Immature natural killer cell (primary cell): ENCODE data around the gene INPP5D. TPM values are rescaled to one million over a fixed set of nuclear protein-coding genes. Genes with fewer than 3 reads are reported as not detected.

Experiments used
- DNase-seq, 3 donors: peaks; one replicate each; pipeline ENCODE4 v3.0.0; 2022; ENCODE audit warnings: mixed read lengths in 1 of 3
- H3K27ac Mint-ChIP-seq, 6 donors: one replicate each; pipeline ENCODE4 v1.8.0; 2020; ENCODE audit warnings: mixed read lengths in 6 of 6, mild to moderate bottlenecking in 5 of 6, inconsistent platforms in 4 of 6, moderate library complexity in 3 of 6
- H3K27me3 Mint-ChIP-seq, 3 donors: one replicate each; pipeline ENCODE4 v1.8.0; 2020 to 2021; ENCODE audit warnings: low read depth in 3 of 3, mild to moderate bottlenecking in 3 of 3, mixed read lengths in 3 of 3, moderate library complexity in 3 of 3, inconsistent platforms in 1 of 3
- H3K36me3 Mint-ChIP-seq, 3 donors: one replicate each; pipeline ENCODE4 v1.8.0; 2020; ENCODE audit warnings: mixed read lengths in 3 of 3, inconsistent platforms in 2 of 3, mild to moderate bottlenecking in 2 of 3
- H3K4me1 Mint-ChIP-seq, 2 donors: one replicate each; pipeline ENCODE4 v1.8.0; 2020; ENCODE audit warnings: inconsistent platforms in 2 of 2, mild to moderate bottlenecking in 2 of 2, mixed read lengths in 2 of 2, moderate library complexity in 1 of 2
- H3K4me3 Mint-ChIP-seq, 5 donors: one replicate each; pipeline ENCODE4 v1.8.0; 2020; ENCODE audit warnings: mild to moderate bottlenecking in 5 of 5, mixed read lengths in 5 of 5, inconsistent platforms in 3 of 5, moderate library complexity in 3 of 5
- H3K9me3 Mint-ChIP-seq, 6 donors: one replicate each; pipeline ENCODE4 v1.8.0; 2020; ENCODE audit warnings: mild to moderate bottlenecking in 6 of 6, mixed read lengths in 6 of 6, inconsistent platforms in 4 of 6, moderate library complexity in 3 of 6
- polyA plus RNA-seq, 3 donors: library from polyadenylated mRNA; unstranded; fragments of 300-500 nt; fragmentation: Illumina TruSeq; gene quantifications; one replicate each; pipeline ENCODE4 v1.2.3, GENCODE V29; 2021

INPP5D gene
- polyA plus RNA-seq, 3 donors from 2014 or later, result 54.8 to 307 (median 73.5) TPM

GRCh38 chr2:233130481-233131020 lies 70.4 kb downstream of the INPP5D start:
- Mint-ChIP-seq H3K27ac (peak overlapping the region; percentile 57 to 87 (median 82)), H3K4me1 (peaks cover 57 to 60% of the 10 kb centered on the region in 2 donors), H3K36me3 (peaks cover 33 to 62% (median 42%) of the 10 kb centered on the region in 3 donors), H3K4me3 (peak overlapping the region in 4 of 5 donors; percentile 14 to 55 (median 18)), H3K27me3 (peaks cover 0 to 10% (median 10%) of the 10 kb centered on the region in 3 donors), H3K9me3 (no peaks in the 10 kb centered on the region)
- DNase-seq, result no peak

GRCh38 chr2:233131936-233132720 lies 72.0 kb downstream of the INPP5D start:
- peak overlapping the region in 1 of 5 donors; percentile 35 for H3K4me3 Mint-ChIP-seq
- no peaks in the 10 kb centered on the region for H3K9me3 Mint-ChIP-seq
- no peak for DNase-seq

GRCh38 chr2:233133239-233133638 lies 73.1 kb downstream of the INPP5D start:
- peaks cover 41 to 58% (median 45%) of the 10 kb centered on the region in 3 donors for H3K36me3 Mint-ChIP-seq
- peaks cover 55 to 65% of the 10 kb centered on the region in 2 donors for H3K4me1 Mint-ChIP-seq
- peak overlapping the region in 1 of 5 donors; percentile 58 for H3K4me3 Mint-ChIP-seq
- peaks cover 0 to 10% (median 6%) of the 10 kb centered on the region in 3 donors for H3K27me3 Mint-ChIP-seq
- H3K9me3 Mint-ChIP-seq, result no peaks in the 10 kb centered on the region
- DNase-seq, result no peak
- H3K27ac Mint-ChIP-seq, result peak overlapping the region; percentile 73 to 93 (median 82)

More at GRCh38 chr2:233131936-233132720, 72.0 kb downstream of the INPP5D start:
- H3K4me1 Mint-ChIP-seq, result peaks cover 57 to 63% of the 10 kb centered on the region in 2 donors
- peaks cover 44 to 66% (median 47%) of the 10 kb centered on the region in 3 donors for H3K36me3 Mint-ChIP-seq
- peaks cover 0 to 10% (median 7%) of the 10 kb centered on the region in 3 donors for H3K27me3 Mint-ChIP-seq
- H3K27ac Mint-ChIP-seq, result peak overlapping the region; percentile 68 to 93 (median 74)

GRCh38 chr2:233135421-233135820 lies 75.3 kb downstream of the INPP5D start:
- H3K9me3 Mint-ChIP-seq, result no peaks in the 10 kb centered on the region
- H3K27ac Mint-ChIP-seq, result peak overlapping the region in 4 of 6 donors; percentile 24 to 81 (median 71)
- no peak overlapping the region for H3K4me3 Mint-ChIP-seq
- H3K27me3 Mint-ChIP-seq, result peaks cover 0 to 12% (median 7%) of the 10 kb centered on the region in 3 donors
- peaks cover 42 to 52% (median 50%) of the 10 kb centered on the region in 3 donors for H3K36me3 Mint-ChIP-seq
- H3K4me1 Mint-ChIP-seq, result peaks cover 49 to 65% of the 10 kb centered on the region in 2 donors
- no peak for DNase-seq

- Mint-ChIP-seq H3K36me3 (peaks cover 34 to 54% (median 48%) of the 10 kb centered on the region in 3 donors), H3K4me1 (peaks cover 56 to 71% of the 10 kb centered on the region in 2 donors), H3K27ac (no peak overlapping the region), H3K4me3 (no peak overlapping the region), H3K9me3 (no peaks in the 10 kb centered on the region), H3K27me3 (peaks cover 0 to 10% (median 7%) of the 10 kb centered on the region in 3 donors)
- DNase-seq, result no peak
These were observed 76.9 kb downstream of the INPP5D start for GRCh38 chr2:233137040-233137439.

GRCh38 chr2:233140077-233140585 lies 80.0 kb downstream of the INPP5D start:
- Mint-ChIP-seq H3K36me3 (peaks cover 30 to 55% (median 52%) of the 10 kb centered on the region in 3 donors), H3K4me3 (no peak overlapping the region), H3K4me1 (peaks cover 58 to 71% of the 10 kb centered on the region in 2 donors), H3K9me3 (no peaks in the 10 kb centered on the region), H3K27me3 (peaks cover 13 to 18% (median 17%) of the 10 kb centered on the region in 3 donors), H3K27ac (peak overlapping the region in 2 of 6 donors; percentile 48 to 95)
- DNase-seq, result no peak

GRCh38 chr2:233140978-233141377 lies 80.8 kb downstream of the INPP5D start:
- Mint-ChIP-seq H3K36me3 (peaks cover 35 to 59% (median 52%) of the 10 kb centered on the region in 3 donors), H3K9me3 (no peaks in the 10 kb centered on the region), H3K4me1 (peaks cover 63 to 79% of the 10 kb centered on the region in 2 donors), H3K27me3 (peaks cover 13 to 18% (median 16%) of the 10 kb centered on the region in 3 donors), H3K4me3 (peak overlapping the region; percentile 61 to 76 (median 71)), H3K27ac (peak overlapping the region; percentile 80 to 95 (median 90))
- DNase-seq, result no peak

- DNase-seq, result no peak
- Mint-ChIP-seq H3K27ac (peak overlapping the region; percentile 80 to 95 (median 90)), H3K4me3 (peak overlapping the region; percentile 61 to 76 (median 71)), H3K36me3 (peaks cover 34 to 60% (median 43%) of the 10 kb centered on the region in 3 donors), H3K4me1 (peaks cover 60 to 74% of the 10 kb centered on the region in 2 donors), H3K27me3 (peaks cover 13 to 18% (median 16%) of the 10 kb centered on the region in 3 donors), H3K9me3 (no peaks in the 10 kb centered on the region)
These were observed 81.8 kb downstream of the INPP5D start for GRCh38 chr2:233141901-233142300.

- peaks cover 35 to 64% (median 41%) of the 10 kb centered on the region in 3 donors for H3K36me3 Mint-ChIP-seq
- H3K4me3 Mint-ChIP-seq, result peak overlapping the region; percentile 61 to 76 (median 71)
- H3K27me3 Mint-ChIP-seq, result peaks cover 13 to 18% (median 16%) of the 10 kb centered on the region in 3 donors
- peak overlapping the region; percentile 80 to 95 (median 90) for H3K27ac Mint-ChIP-seq
- H3K4me1 Mint-ChIP-seq, result peaks cover 60 to 75% of the 10 kb centered on the region in 2 donors
- H3K9me3 Mint-ChIP-seq, result no peaks in the 10 kb centered on the region
- peak; percentile 74 to 80 (median 77) for DNase-seq
These were observed 82.3 kb downstream of the INPP5D start for GRCh38 chr2:233142355-233142897.

GRCh38 chr2:233143700-233144331 lies 83.7 kb downstream of the INPP5D start:
- Mint-ChIP-seq H3K27me3 (peaks cover 13 to 21% (median 16%) of the 10 kb centered on the region in 3 donors), H3K4me3 (peak overlapping the region in 4 of 5 donors; percentile 6 to 40 (median 17)), H3K36me3 (peaks cover 44 to 73% (median 49%) of the 10 kb centered on the region in 3 donors), H3K27ac (peak overlapping the region; percentile 80 to 95 (median 90)), H3K9me3 (no peaks in the 10 kb centered on the region), H3K4me1 (peaks cover 71 to 88% of the 10 kb centered on the region in 2 donors)
- DNase-seq, result no peak

- DNase-seq, result no peak
- H3K9me3 Mint-ChIP-seq, result no peaks in the 10 kb centered on the region
- H3K4me3 Mint-ChIP-seq, result no peak overlapping the region
- H3K27me3 Mint-ChIP-seq, result peaks cover 13 to 21% (median 14%) of the 10 kb centered on the region in 3 donors
- peak overlapping the region in 4 of 6 donors; percentile 42 to 80 (median 58) for H3K27ac Mint-ChIP-seq
- peaks cover 70 to 92% of the 10 kb centered on the region in 2 donors for H3K4me1 Mint-ChIP-seq
- peaks cover 54 to 83% (median 56%) of the 10 kb centered on the region in 3 donors for H3K36me3 Mint-ChIP-seq
These were observed 85.6 kb downstream of the INPP5D start for GRCh38 chr2:233145726-233146125.

GRCh38 chr2:233146194-233146593 lies 86.1 kb downstream of the INPP5D start:
- Mint-ChIP-seq H3K27ac (peak overlapping the region; percentile 9 to 69 (median 60)), H3K4me1 (peaks cover 69 to 89% of the 10 kb centered on the region in 2 donors), H3K9me3 (no peaks in the 10 kb centered on the region), H3K27me3 (peaks cover 13 to 24% (median 14%) of the 10 kb centered on the region in 3 donors), H3K36me3 (peaks cover 56 to 87% (median 58%) of the 10 kb centered on the region in 3 donors), H3K4me3 (no peak overlapping the region)
- DNase-seq, result no peak
